GM18861 (cell line): Measurements from ENCODE around the gene GALM.

Experiments used
- ATAC-seq: cut with Tn5 transposase; IDR thresholded peaks from one replicate; pipeline ENCODE4 v1.9.1; 2021; ENCODE audit not compliant: unreplicated experiment

The GALM gene

GRCh38 chr2:38763228-38763627 lies 97.3 kb downstream of the GALM start:
- ATAC-seq = no peak

- ATAC-seq = no peak
These were observed 97.8 kb downstream of the GALM start for GRCh38 chr2:38763728-38764127.

GRCh38 chr2:38765149-38765548 lies 99.2 kb downstream of the GALM start:
- ATAC-seq = no peak

- no peak for ATAC-seq
These were observed 99.6 kb downstream of the GALM start for GRCh38 chr2:38765551-38765950.

GRCh38 chr2:38771632-38772031 lies 105.7 kb downstream of the GALM start:
- ATAC-seq = no peak

GRCh38 chr2:38775097-38775920 lies 109.4 kb downstream of the GALM start:
- ATAC-seq = no peak

GRCh38 chr2:38775921-38776225 lies 110.0 kb downstream of the GALM start:
- no peak for ATAC-seq

- ATAC-seq = no peak
These were observed 110.6 kb downstream of the GALM start for GRCh38 chr2:38776531-38776930.

- ATAC-seq = no peak
These were observed 112.8 kb downstream of the GALM start for GRCh38 chr2:38778687-38779082.

GRCh38 chr2:38783586-38783985 lies 117.7 kb downstream of the GALM start:
- no peak for ATAC-seq
